GM19468 (cell line): ENCODE measurements around the gene PCDHGC3.

Experiments
- ATAC-seq: cut with Tn5 transposase; IDR thresholded peaks from one replicate; pipeline ENCODE4 v1.9.1; 2021; ENCODE audit warnings: mild to moderate bottlenecking, moderate library complexity, moderate number of reproducible peaks; ENCODE audit not compliant: unreplicated experiment; ENCODE audit errors: extremely low read depth

PCDHGC3 gene

DNA sequence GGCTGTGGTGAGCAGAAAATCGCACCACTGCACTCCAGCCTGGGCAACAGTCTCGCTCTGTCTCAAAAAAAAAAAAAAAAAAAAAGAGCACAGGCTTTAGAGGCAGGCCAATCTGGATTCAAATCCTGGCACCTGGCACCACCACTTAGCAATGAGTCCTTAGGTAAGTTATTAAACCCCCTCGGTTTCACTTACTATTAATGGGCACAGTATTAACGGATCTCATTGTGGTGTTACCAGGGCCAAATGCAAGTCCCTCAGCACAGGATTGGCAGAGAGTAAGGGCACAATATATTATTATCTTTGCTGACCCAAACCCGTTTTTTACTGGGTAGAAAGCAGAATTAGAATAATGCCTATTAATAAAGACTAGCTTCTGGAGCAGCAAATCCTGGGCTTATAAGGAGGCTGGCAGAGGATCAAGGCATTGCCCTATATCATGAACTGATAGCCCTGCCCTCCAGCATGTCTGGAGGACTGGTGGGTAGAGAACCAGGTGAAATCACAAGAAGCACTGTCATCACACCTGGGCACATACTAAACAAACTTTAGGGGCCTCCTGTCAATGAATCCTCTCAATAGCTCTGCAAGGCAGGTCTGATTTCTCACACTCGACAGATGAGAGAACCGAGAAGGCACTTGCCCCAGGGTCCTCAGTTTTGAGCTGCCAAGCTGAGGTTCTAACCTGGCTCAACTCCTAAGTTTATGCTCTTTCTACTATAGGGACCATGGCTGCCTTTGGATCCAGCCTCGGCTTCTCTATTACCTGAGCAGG is 30.8 kb downstream of the PCDHGC3 start:
- no peak for ATAC-seq

DNA sequence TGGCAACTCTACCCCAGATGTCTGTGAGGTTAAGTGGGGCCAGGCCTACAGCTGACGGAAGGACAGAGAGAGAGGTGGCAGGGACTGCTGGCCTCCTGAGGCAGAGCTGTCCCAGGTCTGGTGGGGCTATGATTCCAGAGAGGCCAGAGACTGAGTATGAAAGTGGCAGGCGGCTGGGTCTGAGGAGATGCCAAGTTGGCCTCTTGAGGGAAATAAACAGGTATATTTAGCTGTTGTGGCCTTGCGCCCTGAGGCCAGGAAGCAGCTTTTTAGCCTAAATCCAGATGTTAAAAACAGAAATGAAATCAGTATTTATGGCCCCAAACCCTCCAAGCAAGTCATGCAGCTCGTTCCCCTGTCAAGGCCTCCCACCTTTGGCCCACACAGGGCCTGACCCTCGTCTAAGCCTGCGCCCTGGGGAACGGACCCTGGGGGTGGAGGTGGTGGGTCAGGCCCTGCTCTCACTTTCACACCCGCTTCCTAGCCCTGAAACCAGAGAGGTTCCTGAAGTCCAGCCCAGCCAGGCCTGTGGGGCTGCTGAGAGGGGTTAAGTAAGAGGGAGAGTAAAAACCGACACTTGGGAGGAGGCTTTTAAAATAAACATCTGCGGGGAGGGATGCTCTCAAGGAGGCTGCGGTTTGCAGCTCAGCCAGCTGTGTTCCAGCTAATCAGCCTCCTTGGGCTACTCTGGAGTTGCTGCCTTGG is 31.8 kb downstream of the PCDHGC3 start:
- ATAC-seq = no peak

DNA sequence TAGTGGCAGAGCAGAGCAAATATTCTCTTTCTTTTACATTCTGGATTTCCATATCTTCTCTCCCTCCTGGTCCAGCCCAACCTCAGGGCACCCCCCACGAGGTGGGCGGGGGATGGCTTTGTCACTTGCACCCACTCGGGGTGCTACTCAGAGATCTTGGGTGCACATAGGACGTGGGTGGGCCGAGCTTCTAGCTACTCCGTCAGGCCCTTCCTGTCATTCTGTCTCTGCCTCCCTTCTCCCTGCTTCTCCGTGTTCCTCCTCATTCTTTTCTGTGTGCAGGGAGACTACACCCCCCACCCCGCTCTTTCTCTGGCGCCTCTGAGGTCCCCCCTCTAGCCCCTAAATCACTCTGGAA is 32.7 kb downstream of the PCDHGC3 start:
- no peak for ATAC-seq

DNA sequence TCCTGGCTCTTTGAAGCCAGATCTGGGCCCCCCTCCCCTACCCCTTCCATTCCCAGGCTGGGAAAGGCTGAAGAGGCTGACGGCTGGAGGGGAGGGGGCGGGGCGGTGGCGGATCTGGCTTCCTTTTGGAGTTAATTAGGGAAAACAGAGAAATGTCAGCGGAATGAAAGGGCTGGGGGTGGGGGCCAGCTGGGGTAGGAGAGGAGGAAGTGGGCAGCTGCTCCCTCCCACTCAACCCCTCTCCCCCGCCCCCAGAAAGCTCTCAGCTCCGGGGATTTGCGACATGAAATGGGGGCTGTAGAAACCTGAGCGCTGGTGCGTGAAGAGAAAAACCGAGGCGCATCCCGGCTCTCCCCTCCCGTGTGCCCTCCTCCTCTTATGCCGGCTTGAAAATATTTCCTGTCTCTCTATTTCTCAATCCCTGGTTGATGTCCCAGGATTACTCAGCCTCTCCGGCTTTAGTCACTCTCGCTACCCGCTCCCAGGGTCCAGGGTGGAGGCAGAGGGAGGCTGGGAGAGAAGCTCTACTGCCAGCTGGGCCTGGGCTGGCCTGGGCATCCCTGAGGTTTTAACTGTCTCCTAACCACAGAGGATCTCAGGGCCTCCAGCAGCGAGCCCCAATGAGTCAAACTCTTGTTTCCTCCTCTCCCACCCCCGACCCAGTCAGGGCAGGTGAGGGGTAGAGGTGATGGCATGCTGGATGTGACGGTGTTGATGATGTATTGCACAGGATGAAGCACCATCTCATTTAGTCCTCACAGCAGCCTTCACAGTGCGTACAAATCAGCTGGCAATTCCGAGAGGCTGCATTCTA is 33.2 kb downstream of the PCDHGC3 start:
- no peak for ATAC-seq

DNA sequence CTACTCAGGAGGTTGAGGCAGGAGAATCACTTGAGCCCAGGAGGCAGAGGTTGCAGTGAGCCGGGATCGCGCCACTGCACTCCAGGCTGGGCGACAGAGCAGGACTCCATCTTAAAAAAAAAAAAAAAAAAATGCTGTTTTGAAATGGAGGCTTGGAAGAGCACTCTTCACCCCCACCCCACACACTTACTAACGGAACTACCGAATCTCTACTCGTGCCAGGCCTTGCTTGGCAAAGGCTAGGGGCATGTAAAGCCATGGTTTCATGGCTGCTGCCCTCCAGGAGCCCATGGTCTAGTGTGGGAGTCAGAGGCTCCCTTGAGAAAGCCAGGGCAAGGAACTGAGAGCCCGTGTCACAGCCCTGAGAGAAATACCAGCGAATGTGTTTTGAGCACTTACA is 34.4 kb downstream of the PCDHGC3 start:
- ATAC-seq = no peak

DNA sequence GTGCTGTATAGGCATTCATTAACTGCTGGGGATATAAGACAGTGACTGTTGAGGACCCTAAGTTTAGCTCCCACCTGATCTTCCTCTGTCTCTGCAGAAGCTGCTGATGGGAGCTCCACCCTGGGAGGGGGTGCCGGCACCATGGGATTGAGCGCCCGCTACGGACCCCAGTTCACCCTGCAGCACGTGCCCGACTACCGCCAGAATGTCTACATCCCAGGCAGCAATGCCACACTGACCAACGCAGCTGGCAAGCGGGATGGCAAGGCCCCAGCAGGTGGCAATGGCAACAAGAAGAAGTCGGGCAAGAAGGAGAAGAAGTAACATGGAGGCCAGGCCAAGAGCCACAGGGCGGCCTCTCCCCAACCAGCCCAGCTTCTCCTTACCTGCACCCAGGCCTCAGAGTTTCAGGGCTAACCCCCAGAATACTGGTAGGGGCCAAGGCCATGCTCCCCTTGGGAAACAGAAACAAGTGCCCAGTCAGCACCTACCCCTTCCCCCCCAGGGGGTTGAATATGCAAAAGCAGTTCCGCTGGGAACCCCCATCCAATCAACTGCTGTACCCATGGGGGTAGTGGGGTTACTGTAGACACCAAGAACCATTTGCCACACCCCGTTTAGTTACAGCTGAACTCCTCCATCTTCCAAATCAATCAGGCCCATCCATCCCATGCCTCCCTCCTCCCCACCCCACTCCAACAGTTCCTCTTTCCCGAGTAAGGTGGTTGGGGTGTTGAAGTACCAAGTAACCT is 35.3 kb downstream of the PCDHGC3 start:
- ATAC-seq = no peak

DNA sequence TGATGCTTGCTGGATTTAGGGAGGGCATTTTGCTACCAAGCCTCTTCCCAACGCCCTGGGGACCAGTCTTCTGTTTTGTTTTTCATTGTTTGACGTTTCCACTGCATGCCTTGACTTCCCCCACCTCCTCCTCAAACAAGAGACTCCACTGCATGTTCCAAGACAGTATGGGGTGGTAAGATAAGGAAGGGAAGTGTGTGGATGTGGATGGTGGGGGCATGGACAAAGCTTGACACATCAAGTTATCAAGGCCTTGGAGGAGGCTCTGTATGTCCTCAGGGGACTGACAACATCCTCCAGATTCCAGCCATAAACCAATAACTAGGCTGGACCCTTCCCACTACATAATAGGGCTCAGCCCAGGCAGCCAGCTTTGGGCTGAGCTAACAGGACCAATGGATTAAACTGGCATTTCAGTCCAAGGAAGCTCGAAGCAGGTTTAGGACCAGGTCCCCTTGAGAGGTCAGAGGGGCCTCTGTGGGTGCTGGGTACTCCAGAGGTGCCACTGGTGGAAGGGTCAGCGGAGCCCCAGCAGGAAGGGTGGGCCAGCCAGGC is 36.1 kb downstream of the PCDHGC3 start:
- ATAC-seq = no peak

DNA sequence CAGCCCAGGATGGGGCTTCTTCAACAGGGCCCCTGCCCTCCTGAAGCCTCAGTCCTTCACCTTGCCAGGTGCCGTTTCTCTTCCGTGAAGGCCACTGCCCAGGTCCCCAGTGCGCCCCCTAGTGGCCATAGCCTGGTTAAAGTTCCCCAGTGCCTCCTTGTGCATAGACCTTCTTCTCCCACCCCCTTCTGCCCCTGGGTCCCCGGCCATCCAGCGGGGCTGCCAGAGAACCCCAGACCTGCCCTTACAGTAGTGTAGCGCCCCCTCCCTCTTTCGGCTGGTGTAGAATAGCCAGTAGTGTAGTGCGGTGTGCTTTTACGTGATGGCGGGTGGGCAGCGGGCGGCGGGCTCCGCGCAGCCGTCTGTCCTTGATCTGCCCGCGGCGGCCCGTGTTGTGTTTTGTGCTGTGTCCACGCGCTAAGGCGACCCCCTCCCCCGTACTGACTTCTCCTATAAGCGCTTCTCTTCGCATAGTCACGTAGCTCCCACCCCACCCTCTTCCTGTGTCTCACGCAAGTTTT is 36.7 kb downstream of the PCDHGC3 start:
- ATAC-seq = no peak

DNA sequence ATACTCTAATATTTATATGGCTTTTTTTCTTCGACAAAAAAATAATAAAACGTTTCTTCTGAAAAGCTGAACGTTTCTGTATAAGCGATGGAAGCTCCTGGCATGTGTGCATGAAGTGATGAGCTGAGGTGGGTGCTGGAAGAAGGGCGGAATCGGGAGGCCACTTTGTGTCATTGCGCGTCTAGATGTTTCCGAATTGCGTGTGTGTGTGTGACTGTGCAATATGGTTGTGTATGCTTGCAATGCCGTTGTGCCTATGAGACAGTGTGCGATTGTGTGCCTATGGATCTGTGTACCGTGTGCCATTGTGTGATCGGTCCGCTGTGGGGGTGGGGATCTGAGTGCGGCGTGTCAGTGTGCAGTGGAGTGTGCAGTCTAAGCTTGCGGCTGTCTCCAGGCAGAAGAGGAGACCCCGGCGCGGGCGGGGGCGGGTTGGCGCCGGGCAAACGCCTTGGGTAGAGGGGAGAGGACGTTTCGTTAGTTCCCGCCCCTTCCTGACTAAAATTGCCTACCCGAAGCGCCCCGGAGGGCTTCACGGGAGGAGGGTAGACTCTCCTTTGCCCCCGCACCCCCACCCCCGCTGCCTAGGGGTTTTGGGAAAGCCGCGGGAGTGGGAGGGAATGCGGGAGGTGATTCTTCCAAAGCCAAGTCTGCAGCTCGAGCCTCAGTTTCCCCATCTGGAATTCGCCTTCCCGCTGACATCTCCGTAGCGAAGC is 37.3 kb downstream of the PCDHGC3 start:
- ATAC-seq = no peak

DNA sequence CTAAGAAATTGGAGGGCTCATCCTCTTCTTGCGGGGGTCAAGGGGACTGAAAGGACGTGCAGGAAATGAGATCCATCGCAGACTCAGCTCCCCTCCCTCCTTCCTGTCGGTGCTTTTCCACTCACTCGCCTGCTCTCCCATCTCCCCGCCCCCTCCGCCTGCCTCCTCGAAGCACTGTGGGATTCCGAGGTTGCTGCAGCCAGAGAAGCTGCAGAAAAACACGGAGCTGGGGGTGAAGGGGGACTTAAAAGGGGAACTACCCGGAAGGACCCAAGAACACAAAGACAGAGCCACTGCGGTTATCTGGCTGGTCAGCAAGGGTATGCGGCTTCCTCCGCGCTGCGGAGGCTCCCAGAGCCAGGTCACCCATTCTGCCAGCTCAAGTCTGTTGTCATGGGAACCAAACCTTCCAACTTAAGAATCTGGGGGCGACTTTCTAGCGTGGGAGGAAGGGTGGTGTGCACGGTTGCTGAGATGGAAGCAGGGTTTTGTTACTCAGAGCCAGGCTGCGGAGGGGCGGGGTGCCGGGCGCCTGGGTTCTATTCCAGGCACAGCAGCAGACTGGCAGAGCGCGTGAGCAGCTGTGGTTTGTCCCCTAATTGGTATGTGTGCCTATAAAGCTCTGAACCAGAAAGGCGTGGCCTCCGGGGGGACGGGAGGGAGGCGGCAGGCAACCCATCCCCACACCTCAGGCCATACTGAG is 38.0 kb downstream of the PCDHGC3 start:
- peak; percentile 11 for ATAC-seq

DNA sequence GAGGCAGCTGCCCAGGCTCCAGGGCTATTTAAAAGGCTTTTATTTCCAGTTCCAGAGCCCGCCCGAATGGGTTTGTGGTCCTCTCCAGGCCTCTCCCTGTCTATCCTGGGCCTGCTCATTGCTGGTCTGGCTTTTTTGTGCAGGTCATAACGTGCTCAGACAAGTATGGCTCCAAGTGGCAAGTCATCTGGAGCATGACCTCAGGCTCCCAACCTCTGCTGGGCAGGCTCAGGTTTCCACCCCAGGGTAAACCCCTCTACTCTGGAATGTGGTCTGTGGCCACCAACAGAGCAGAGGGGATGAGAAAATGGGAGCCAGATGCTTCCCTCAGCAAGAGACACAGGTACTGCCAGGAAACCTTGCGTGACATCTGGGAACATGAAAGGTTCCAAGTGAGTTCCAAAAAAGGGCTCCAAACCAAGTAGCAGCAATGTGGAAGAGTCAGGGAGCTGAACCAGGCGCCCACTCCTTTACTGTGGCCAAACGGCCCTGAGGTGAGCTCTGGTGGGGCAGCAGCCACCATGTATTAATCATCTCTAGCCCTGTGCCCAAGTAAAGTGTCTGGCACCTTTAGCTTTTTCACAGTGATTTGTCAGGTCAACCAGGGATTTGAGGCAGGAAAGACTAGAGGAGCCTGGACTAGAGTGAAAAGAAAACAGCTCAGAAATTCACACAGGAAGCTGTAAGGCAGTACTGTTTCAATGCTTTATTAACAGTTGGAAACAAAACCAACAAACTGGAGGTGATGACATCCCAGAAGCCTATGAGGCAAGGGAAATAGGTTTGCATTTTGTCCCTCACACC is 38.8 kb downstream of the PCDHGC3 start:
- no peak for ATAC-seq

DNA sequence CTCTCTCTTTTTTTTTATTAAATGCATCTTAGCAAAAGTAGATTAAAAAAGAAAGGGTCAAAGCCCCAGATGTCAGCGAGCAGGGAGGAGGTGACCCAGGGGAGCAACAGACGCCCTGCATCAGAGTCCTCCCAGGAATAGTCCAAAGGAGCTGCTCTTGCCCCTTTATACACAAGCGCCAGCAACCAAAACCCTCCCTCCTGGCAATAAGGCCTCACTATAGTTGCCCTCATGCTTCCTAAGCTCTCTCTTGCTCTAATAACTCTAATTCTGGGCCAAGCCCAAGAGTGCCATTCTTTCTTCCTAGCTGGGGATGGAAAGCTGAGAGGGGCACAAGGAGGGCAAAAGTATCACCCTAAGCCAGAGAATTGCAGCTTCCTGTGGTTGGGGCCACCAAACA is 39.4 kb downstream of the PCDHGC3 start:
- no peak for ATAC-seq

DNA sequence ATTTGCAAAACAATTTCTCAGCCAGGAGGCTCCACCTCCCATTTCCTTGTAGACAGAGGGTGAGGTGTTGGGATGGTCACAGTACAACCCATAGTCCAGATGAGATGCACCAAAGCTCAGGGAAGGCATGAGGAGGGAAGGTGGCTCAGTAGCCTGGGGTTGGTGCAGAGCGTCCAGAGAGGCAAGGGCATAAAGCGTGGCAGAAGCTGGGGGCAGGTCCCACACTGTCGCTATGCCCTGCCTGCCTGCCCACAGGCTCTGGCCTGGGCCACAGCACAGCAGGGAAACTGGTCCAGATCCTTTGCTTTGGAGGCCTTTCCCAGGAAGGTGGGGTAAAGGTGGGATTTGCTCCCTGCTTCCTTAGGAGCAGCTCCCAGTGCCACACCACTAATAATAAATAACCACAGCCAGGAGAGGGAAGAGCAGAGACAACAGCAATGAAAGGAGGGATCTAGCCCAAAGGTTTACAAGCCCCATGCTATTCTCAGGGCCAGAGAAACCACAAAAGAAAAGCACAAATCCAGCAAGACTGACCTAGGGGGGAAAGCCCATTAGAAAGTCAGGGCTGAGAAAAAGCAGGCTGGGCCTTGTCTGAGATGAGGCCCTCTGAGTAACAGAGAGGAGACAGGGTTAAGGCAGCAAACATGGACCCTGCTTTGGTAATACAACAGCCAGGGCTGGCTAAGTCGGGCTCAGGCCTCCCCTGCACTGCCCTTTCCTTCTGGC is 40.3 kb downstream of the PCDHGC3 start:
- ATAC-seq = no peak

DNA sequence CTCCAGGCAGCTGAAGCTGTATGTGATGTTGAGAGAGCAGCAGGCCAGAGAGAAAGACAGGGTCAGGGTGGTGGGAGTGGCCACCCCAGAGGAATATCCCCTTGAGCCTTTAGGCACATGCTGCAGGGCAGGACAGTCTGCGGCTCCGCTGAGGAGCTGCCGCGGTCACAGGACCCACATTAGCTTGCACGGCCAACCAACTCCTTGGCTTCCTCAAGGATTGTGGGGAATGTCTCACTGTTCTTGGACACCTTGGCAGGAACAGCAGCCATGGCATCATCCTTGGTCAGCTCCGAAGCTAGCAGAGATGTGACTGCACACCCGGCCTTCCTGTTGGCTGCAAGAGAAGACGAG is 40.9 kb downstream of the PCDHGC3 start:
- ATAC-seq = no peak

DNA sequence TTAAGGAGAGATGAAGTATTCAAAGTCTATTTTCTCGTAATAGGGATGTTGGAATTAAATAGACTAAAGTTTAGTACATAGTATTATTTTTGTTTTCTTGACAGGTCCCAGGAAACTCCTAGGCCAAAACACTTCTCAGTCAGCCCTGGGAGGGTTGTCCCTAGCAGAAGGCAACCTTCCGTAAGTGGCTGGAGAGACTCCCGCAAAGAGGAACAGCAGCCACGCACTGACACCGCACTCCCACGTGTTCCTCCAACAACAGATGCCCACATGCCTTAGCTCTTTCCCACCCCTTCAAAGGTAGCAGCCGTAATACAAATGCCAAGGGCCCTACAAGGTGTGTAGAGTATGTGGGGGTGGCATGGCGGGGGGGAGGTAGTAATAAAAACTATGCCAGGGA is 41.5 kb downstream of the PCDHGC3 start:
- ATAC-seq = no peak

DNA sequence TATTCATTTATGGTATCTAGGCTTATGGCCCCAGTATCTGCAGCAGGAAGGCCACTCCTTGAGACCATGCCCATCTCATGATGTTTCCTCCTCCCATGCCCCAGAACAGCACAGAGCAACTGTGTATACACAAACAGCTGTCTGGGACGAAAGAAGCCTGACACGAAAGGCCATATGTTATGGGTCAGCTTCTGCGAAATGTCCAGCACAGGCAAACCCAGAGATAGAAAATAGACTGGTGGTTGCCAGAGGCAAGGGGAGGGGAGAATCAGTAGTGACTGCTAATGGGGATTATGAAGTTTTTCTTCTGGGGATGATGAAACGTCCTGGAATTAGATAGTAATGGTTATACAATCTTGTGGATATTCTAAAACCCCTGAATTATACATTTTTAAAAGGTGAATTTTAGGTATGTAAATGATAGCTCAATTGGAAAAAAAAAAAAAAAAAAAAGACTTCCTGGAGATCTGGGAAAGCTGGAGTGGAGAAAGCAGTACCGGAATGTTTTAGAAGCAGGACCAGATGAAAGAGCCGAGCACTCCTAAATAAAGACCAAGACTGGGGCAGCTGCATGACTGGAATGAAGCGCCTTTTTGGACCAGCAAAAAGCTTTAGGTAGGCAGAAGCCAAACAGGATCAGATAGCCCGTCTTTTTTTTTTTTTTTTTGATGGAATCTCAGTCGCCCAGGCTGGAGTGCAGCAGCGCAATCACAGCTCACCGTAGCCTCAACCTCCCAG is 42.3 kb downstream of the PCDHGC3 start:
- no peak for ATAC-seq

DNA sequence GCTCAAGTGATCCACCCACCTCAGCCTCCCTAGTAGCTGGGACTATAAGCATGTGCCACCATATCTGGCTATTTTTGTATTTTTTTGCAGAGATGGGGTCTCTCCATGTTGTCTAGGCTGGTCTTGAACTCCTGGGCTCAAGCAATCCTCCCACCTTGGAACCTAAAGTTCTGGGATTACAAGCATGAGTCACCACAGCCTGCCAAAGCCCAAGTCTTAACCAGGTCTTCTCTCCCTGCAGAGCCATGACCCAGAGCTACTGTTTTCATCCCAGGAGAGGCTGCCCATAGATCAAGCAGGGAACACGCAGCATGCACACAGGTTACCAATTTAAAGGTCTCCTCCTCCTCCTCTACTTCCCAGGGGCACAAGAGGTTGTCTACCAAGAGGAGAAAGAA is 42.9 kb downstream of the PCDHGC3 start:
- no peak for ATAC-seq
